Esophagus squamous epithelium (tissue), 4 donors: Measurements from ENCODE around the gene MTCL1.

Source experiments
- POLR2A ChIP-seq, 4 donors: fragments of 450-650 bp; IDR thresholded peaks; one replicate each; pipeline ENCODE4 v1.6.1; 2017; ENCODE audit warnings: antibody characterized with exemption in 4 of 4, mild to moderate bottlenecking in 4 of 4, moderate library complexity in 3 of 4
- TF ChIP-seq, protein P1 (sequence below), 6 experiments: fragments of 450-650 bp in 4 of 6; fragments of 200-600 bp in 2 of 6; sonication (generic) in 2 of 6; IDR thresholded peaks; one replicate each; pipeline ENCODE4 v1.5.1; 2016 to 2019; ENCODE audit warnings: antibody characterized with exemption in 6 of 6, mild to moderate bottlenecking in 4 of 6, moderate library complexity in 4 of 6

DNA sequence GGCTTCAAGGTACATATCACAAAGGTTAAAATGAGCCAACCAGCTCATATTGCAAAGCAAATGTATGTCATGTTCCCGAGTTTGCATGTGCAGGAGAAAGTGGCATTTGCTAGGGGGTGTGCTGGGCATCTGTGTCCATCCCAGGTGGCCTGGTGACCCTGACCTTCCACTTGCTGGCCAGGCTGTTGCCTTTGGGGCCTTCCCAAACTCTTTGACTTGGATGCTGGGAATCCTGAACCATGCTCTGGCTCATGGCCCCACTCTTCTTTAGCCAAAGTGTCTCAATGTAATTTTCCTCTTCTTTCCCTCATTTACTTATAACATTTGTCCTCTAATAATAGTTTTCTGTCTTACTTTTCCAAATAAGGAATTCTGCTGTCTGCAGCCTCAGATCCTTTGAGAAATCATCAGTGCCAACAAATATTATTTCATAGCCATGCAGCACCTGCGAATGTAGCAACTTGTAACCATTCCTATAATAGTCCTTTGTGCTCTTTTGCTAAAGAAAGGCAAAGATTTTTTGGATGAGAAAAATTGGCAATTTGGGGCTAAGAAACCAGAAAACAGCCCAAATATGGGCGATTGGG, 64.2 kb downstream of the MTCL1 start:
- TF ChIP-seq, protein P1, sequence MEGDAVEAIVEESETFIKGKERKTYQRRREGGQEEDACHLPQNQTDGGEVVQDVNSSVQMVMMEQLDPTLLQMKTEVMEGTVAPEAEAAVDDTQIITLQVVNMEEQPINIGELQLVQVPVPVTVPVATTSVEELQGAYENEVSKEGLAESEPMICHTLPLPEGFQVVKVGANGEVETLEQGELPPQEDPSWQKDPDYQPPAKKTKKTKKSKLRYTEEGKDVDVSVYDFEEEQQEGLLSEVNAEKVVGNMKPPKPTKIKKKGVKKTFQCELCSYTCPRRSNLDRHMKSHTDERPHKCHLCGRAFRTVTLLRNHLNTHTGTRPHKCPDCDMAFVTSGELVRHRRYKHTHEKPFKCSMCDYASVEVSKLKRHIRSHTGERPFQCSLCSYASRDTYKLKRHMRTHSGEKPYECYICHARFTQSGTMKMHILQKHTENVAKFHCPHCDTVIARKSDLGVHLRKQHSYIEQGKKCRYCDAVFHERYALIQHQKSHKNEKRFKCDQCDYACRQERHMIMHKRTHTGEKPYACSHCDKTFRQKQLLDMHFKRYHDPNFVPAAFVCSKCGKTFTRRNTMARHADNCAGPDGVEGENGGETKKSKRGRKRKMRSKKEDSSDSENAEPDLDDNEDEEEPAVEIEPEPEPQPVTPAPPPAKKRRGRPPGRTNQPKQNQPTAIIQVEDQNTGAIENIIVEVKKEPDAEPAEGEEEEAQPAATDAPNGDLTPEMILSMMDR (IDR thresholded peaks at IDR 0.05) = no peak
- no peak for TF ChIP-seq POLR2A (IDR thresholded peaks at IDR 0.05)
